GM12878 (cell line): ENCODE measurements around the gene IRAG1. TPM values are rescaled to one million over a fixed set of nuclear protein-coding genes. Genes with fewer than 3 reads are reported as not detected.

Experiments used
- ATAC-seq: fragments of 200-7000 bp; cut with Tn5 transposase; 3 replicates; pipeline ENCODE4 v1.9.1; 2020; ENCODE audit warnings: mild to moderate bottlenecking, moderate library complexity
- BruUV-seq: library from RNA; stranded (reverse); fragments of 400-500 nt; replicated peaks from 2 replicates; lab custom pipeline; 2021; lab: Mats Ljungman, UMichigan
- CTCF ChIA-PET: fragments of 300-600 bp; sonication (Branson Sonifier 250); formaldehyde crosslinking; extraction: SDS; loops from one replicate; lab custom pipeline; 2021; ENCODE audit warnings: inconsistent platforms; lab: Yijun Ruan, JAX
- POLR2A ChIA-PET: fragments of 350-600 bp; formaldehyde crosslinking; extraction: SDS; loops from one replicate; lab custom pipeline; 2021; ENCODE audit warnings: inconsistent platforms; lab: Charles Lee
- RAD21 ChIA-PET: fragments of 300-600 bp; sonication (Branson Sonifier 250); formaldehyde crosslinking; loops from one replicate; lab custom pipeline; 2023; ENCODE audit warnings: antibody characterized with exemption; ENCODE audit not compliant: unreplicated experiment; lab: Charles Lee
- SMC1A ChIA-PET: fragments of 300-600 bp; sonication (Branson Sonifier 250); formaldehyde crosslinking; loops from one replicate; lab custom pipeline; 2023; ENCODE audit not compliant: unreplicated experiment, uncharacterized antibody; lab: Charles Lee
- DNase-seq: peaks from one replicate; pipeline ENCODE4 v3.0.0-alpha.2; 2011; ENCODE audit warnings: low read depth, low spot score
- FAIRE-seq: peaks from 3 replicates; lab custom pipeline; 2011; peaks lifted over from hg19 to GRCh38; lab: Jason Lieb, UNC
- H2AFZ ChIP-seq: 2 replicates; pipeline ENCODE4 v1.6.0; 2011; ENCODE audit warnings: low read depth, low read length, control low read depth; ENCODE audit not compliant: control insufficient read depth
- H3K27ac ChIP-seq: 2 replicates; pipeline ENCODE4 v1.5.1; 2011; ENCODE audit warnings: control low read depth; ENCODE audit not compliant: control insufficient read depth, insufficient read depth
- H3K27me3 ChIP-seq, 2 experiments: replicated peaks in 1 of 2; 2 replicates each; pipeline versions ENCODE4 v1.6.0 to v1.6.1; 2011; ENCODE audit warnings: low read length in 1 of 2; ENCODE audit not compliant: control insufficient read depth in 2 of 2, insufficient read depth in 2 of 2
- H3K36me3 ChIP-seq, 2 experiments: 2 replicates each; pipeline ENCODE4 v1.5.1; 2011; ENCODE audit warnings: low read length in 1 of 2; ENCODE audit not compliant: control insufficient read depth in 2 of 2, insufficient read depth in 2 of 2
- H3K4me1 ChIP-seq: 2 replicates; pipeline ENCODE4 v1.6.1; 2011; ENCODE audit warnings: mild to moderate bottlenecking, low read length, moderate library complexity, mixed read lengths; ENCODE audit not compliant: control insufficient read depth, insufficient read depth
- H3K4me2 ChIP-seq: 2 replicates; pipeline ENCODE4 v1.6.0; 2011; ENCODE audit warnings: control low read depth; ENCODE audit not compliant: control insufficient read depth, insufficient read depth
- H3K4me3 ChIP-seq: fragments of 200-600 bp; sonication (generic); 2 replicates; pipeline ENCODE4 v1.5.1; 2016
- H3K79me2 ChIP-seq: 2 replicates; pipeline ENCODE4 v1.6.0; 2011; ENCODE audit warnings: low read length; ENCODE audit not compliant: control insufficient read depth, insufficient read depth
- H3K9ac ChIP-seq: 2 replicates; pipeline ENCODE4 v1.8.0; 2011; ENCODE audit warnings: low read length, control low read depth, mixed read lengths; ENCODE audit not compliant: control insufficient read depth, insufficient read depth
- H3K9me3 ChIP-seq: replicated peaks from 3 replicates; pipeline ENCODE4 v1.5.1; 2011; ENCODE audit warnings: mild to moderate bottlenecking, low read length; ENCODE audit not compliant: control insufficient read depth, insufficient read depth
- H4K20me1 ChIP-seq: 2 replicates; pipeline ENCODE4 v1.6.0; 2011; ENCODE audit not compliant: control insufficient read depth, insufficient read depth
- BRCA1 ChIP-seq: IDR thresholded peaks from 2 replicates; pipeline ENCODE4 v1.6.1; 2011; ENCODE audit warnings: low read depth, low read length, improper control_type of control experiment
- CBFB ChIP-seq: IDR thresholded peaks from 2 replicates; pipeline ENCODE4 v1.6.1; 2016; ENCODE audit warnings: antibody characterized with exemption, low read depth
- CBX3 ChIP-seq: fragments of 200-600 bp; sonication (generic); IDR thresholded peaks from 2 replicates; pipeline ENCODE4 v1.6.1; 2016; ENCODE audit warnings: low read depth, borderline replicate concordance
- CEBPB ChIP-seq, 2 experiments: fragments of 150-350 bp in 1 of 2; IDR thresholded peaks; 2 replicates each; pipeline ENCODE4 v1.6.1; 2012 to 2014; ENCODE audit warnings: low read depth in 2 of 2, low read length in 2 of 2, borderline replicate concordance in 1 of 2, inconsistent platforms in 1 of 2
- EGR1 ChIP-seq, 2 experiments: IDR thresholded peaks; 1 replicate in 1 of 2; 2 replicates in 1 of 2; pipeline ENCODE4 v1.6.1; 2011 to 2012; ENCODE audit warnings: low read depth in 2 of 2, low read length in 2 of 2, borderline replicate concordance in 1 of 2, mild to moderate bottlenecking in 1 of 2, moderate library complexity in 1 of 2
- HDAC6 ChIP-seq: fragments of 200-600 bp; sonication (generic); IDR thresholded peaks from one replicate; pipeline ENCODE4 v1.8.0; 2017; ENCODE audit warnings: antibody characterized with exemption; ENCODE audit not compliant: unreplicated experiment
- MEF2B ChIP-seq: fragments of 450-650 bp; IDR thresholded peaks from 2 replicates; pipeline ENCODE4 v1.6.1; 2018; ENCODE audit warnings: mild to moderate bottlenecking, moderate library complexity; ENCODE audit not compliant: partially characterized antibody, poor library complexity, severe bottlenecking
- POU2F2 ChIP-seq: IDR thresholded peaks from 3 replicates; pipeline ENCODE4 v1.6.1; 2011; ENCODE audit warnings: low read depth, mild to moderate bottlenecking, low read length, borderline replicate concordance
- RAD51 ChIP-seq: fragments of 450-650 bp; IDR thresholded peaks from 2 replicates; pipeline ENCODE4 v1.6.1; 2016; ENCODE audit warnings: moderate library complexity, mild to moderate bottlenecking, inconsistent platforms
- ZNF24 ChIP-seq: fragments of 450-650 bp; IDR thresholded peaks from 2 replicates; pipeline ENCODE4 v1.6.1; 2017; ENCODE audit warnings: antibody characterized with exemption, mild to moderate bottlenecking
- WGBS: methylation state at CpG from one replicate; pipeline ENCODE4 v1.1.6; 2016; ENCODE audit warnings: low lambda C conversion rate; ENCODE audit not compliant: insufficient replicate concordance, insufficient coverage; ENCODE audit errors: missing lambda C conversion rate; 5-methylcytosine and 5-hydroxymethylcytosine counted together
- in situ Hi-C: fragments of 300-500 bp; cut with MboI; formaldehyde crosslinking; loops from 9 replicates; pipeline ENCODE4 v1.14.3; 2018; ENCODE audit warnings: mixed read lengths
- intact Hi-C: fragments of 100-400 bp; cut with micrococcal nuclease; formaldehyde crosslinking; loops from one replicate; pipeline ENCODE4 v1.14.2; 2022; ENCODE audit not compliant: unreplicated experiment
- polyA plus RNA-seq, 11 experiments: library from polyadenylated mRNA; depleted of rRNA in 4 of 11; unstranded in 6 of 11; stranded (reverse) in 5 of 11; fragments of >200 nt; fragmentation: Nextera tagmentation in 4 of 11; fragmentation: Illumina TruSeq in 1 of 11; extraction: Ambion mirVana in 4 of 11; extraction: Trizol in 1 of 11; gene quantifications; 1 replicate in 1 of 11; 2 replicates in 10 of 11; pipeline versions ENCODE4 v1.2.1 to v1.2.3, GENCODE V29; 2011 to 2016; ENCODE audit warnings: inconsistent platforms in 2 of 11, missing spikeins in 2 of 11, low read depth in 1 of 11
- total RNA-seq, 4 experiments: library from RNA; depleted of rRNA in 3 of 4; stranded (reverse); fragments of >200 nt in 3 of 4; fragmentation: Illumina TruSeq in 1 of 4; extraction: Trizol in 1 of 4; gene quantifications; 2 replicates each; pipeline versions ENCODE4 v1.2.1 to v1.2.3, GENCODE V29; 2013 to 2021
- TF ChIP-seq, protein P1 (sequence below): fragments of 450-650 bp; IDR thresholded peaks from 2 replicates; pipeline ENCODE4 v1.6.1; 2018; ENCODE audit warnings: borderline replicate concordance, mild to moderate bottlenecking; ENCODE audit not compliant: partially characterized antibody

IRAG1 gene
- total and polyA plus RNA-seq, 10 of the 15 experiments (the other 5 are each of a cell fraction or from before 2014, with no cell fraction given): 0.02 to 0.18 (median 0.06) TPM; not detected in 4

GRCh38 chr11:10709299-10710086, 15.9 kb upstream of the IRAG1 start:
- no peak overlapping the region for H3K4me3 ChIP-seq
- CTCF ChIA-PET: interaction anchor here (0.5 kb wide), 1 partner anchor 1912 kb away, joined by 4 read pairs; no protein-coding TSS in a partner anchor
- BruUV-seq: no TSS peak

More at GRCh38 chr11:10709299-10710086, 15.9 kb upstream of the IRAG1 start:
- intact Hi-C loops: no loop called here
- POLR2A ChIA-PET: no interaction called here
- Histone ChIP-seq H3K4me2 (no peak overlapping the region), H2AFZ (no peak overlapping the region), H3K36me3 (no peaks in the 10 kb centered on the region), H3K27ac (no peak overlapping the region), H3K27me3 (peaks cover 1 to 2% of the 10 kb centered on the region in 2 experiments; a peak in 3 of 4 replicates), H3K9ac (no peak overlapping the region), H3K79me2 (no peaks in the 10 kb centered on the region), H3K4me1 (no peaks in the 10 kb centered on the region), H3K9me3 (no peaks in the 10 kb centered on the region), H4K20me1 (no peaks in the 10 kb centered on the region)
- SMC1A ChIA-PET: interaction anchor here (0.6 to 0.7 kb wide), 2 partner anchors 10 to 27 kb away, joined by 3 read pairs; no protein-coding TSS in a partner anchor
- no peak for DNase-seq
- no peak for TF ChIP-seq CBFB
- TF ChIP-seq MEF2B: no peak
- no peak for TF ChIP-seq CBX3
- no peak for TF ChIP-seq EGR1 (IDR thresholded peaks at IDR 0.05; ENCODE audit: borderline replicate concordance in 1 of 2, low read depth in 2 of 2, low read length in 2 of 2)
- no peak for TF ChIP-seq CEBPB (IDR thresholded peaks at IDR 0.05; ENCODE audit: borderline replicate concordance in 1 of 2, low read depth in 2 of 2, low read length in 2 of 2)
- no peak for TF ChIP-seq RAD51
- TF ChIP-seq BRCA1: no peak
- no peak for TF ChIP-seq HDAC6
- TF ChIP-seq POU2F2: no peak
- TF ChIP-seq, protein P1, sequence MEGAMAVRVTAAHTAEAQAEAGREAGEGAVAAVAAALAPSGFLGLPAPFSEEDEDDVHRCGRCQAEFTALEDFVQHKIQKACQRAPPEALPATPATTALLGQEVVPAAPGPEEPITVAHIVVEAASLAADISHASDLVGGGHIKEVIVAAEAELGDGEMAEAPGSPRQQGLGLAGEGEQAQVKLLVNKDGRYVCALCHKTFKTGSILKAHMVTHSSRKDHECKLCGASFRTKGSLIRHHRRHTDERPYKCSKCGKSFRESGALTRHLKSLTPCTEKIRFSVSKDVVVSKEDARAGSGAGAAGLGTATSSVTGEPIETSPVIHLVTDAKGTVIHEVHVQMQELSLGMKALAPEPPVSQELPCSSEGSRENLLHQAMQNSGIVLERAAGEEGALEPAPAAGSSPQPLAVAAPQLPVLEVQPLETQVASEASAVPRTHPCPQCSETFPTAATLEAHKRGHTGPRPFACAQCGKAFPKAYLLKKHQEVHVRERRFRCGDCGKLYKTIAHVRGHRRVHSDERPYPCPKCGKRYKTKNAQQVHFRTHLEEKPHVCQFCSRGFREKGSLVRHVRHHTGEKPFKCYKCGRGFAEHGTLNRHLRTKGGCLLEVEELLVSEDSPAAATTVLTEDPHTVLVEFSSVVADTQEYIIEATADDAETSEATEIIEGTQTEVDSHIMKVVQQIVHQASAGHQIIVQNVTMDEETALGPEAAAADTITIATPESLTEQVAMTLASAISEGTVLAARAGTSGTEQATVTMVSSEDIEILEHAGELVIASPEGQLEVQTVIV: no peak
- no peak for TF ChIP-seq ZNF24
- no peak for FAIRE-seq
- in situ Hi-C loops: no loop called here
- 16% methylated on average over 5 of the region's 5 CpGs for WGBS
- RAD21 ChIA-PET: no interaction called here
- no peak for ATAC-seq
